ENCODE results near the gene ZEB2. TPM values are rescaled to one million over a fixed set of nuclear protein-coding genes. Genes with fewer than 3 reads are reported as not detected.
A peak's percentile ranks its signal among the peaks of the same experiment; 100 is the strongest.

ZEB2 gene
- total and polyA plus RNA-seq, 2 of the 8 experiments (the other 6 are each of a cell fraction or from before 2014, with no cell fraction given) = 0.38 TPM; not detected in 1

DNA sequence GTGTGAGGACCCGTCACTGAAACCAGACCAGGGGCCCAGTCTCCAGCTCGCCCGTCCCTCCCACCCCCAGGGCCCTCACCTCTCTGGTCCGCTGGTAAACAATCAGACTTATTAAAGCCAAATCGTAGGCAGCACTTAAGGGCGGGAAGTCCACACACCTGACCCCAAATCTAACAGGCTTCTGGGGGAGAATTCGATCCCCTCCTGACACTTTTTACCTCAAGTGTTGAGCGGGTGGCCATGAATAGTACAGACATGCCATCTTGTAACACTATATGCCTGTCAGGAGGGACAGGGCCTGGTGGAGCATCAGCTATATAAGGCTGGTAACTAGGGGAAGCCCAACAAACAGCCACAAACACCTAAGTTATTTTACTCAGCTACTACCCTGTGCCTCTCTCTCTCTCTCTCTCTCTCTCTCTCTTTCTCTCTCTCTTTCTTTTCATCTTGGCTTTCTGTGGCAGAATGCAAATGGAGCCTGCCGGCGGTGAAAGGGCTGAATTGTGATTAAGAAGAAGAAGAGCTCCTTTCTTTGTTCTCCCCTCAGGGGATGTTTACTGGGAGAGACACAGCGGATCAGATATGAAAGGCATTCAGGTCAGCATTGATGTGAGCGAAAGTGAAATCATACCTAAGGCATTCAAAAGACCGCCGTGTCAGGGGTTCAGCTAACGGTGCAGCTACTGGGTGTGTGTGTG, 9.5 kb downstream of the ZEB2 start (continued):
- peak; percentile 67 for TF ChIP-seq NANOG (IDR thresholded peaks at IDR 0.05; ENCODE audit: insufficient read depth, low read depth, low read length, poor library complexity, severe bottlenecking)
- TF ChIP-seq CBX5 (IDR thresholded peaks at IDR 0.05; ENCODE audit: low read depth, low read length) = no peak
- TF ChIP-seq SAP30 (IDR thresholded peaks at IDR 0.05; ENCODE audit: insufficient read depth, insufficient replicate concordance, low read length) = no peak
